HUES6 (cell line): ENCODE measurements around the gene BAZ2B.
A peak's percentile ranks its signal among the peaks of the same experiment; 100 is the strongest.

ENCODE experiments used
- H3K27ac ChIP-seq: 2 replicates; pipeline ENCODE4 v1.7.0; 2013; ENCODE audit warnings: low read depth, mild to moderate bottlenecking, low read length, inconsistent platforms
- H3K27me3 ChIP-seq: 2 replicates; pipeline ENCODE4 v1.6.1; 2013; ENCODE audit warnings: low read length; ENCODE audit not compliant: control insufficient read depth, insufficient read depth
- H3K36me3 ChIP-seq: 2 replicates; pipeline ENCODE4 v1.6.1; 2013; ENCODE audit warnings: low read length; ENCODE audit not compliant: control insufficient read depth, insufficient read depth
- H3K4me1 ChIP-seq: 2 replicates; pipeline ENCODE4 v1.6.1; 2013; ENCODE audit warnings: low read length; ENCODE audit not compliant: control insufficient read depth, insufficient read depth
- H3K4me3 ChIP-seq: 2 replicates; pipeline ENCODE4 v1.5.1; 2013; ENCODE audit warnings: low read depth, low read length
- H3K9ac ChIP-seq: one replicate; pipeline ENCODE4 v1.6.1; 2013; ENCODE audit warnings: mild to moderate bottlenecking, low read length
- H3K9me3 ChIP-seq: 2 replicates; pipeline ENCODE4 v1.6.1; 2013; ENCODE audit warnings: low read depth, low read length; ENCODE audit not compliant: control insufficient read depth, insufficient read depth

The BAZ2B gene

GRCh38 chr2:159616286-159616701 is at the start of gene BAZ2B:
BAZ2B (minus strand) TSS chr2:159616548; CDS start chr2:159478719, 137,829 bp downstream.
- H3K27ac ChIP-seq = peak within 1 kb of the TSS; percentile 91
- H3K9ac ChIP-seq = peak within 1 kb of the TSS; percentile 93
- H3K9me3 ChIP-seq = no peaks in the 10 kb centered on the region
- no peaks in the 10 kb centered on the region for H3K27me3 ChIP-seq
- H3K36me3 ChIP-seq = no peaks in the 10 kb centered on the region
- H3K4me3 ChIP-seq = peak within 1 kb of the TSS; percentile 87
- peaks cover 24% of the 10 kb centered on the region for H3K4me1 ChIP-seq

GRCh38 chr2:159661286-159661685 is 44.9 kb upstream of the BAZ2B start:
- Histone ChIP-seq H3K36me3 (no peaks in the 10 kb centered on the region), H3K27ac (no peak overlapping the region), H3K27me3 (no peaks in the 10 kb centered on the region), H3K4me3 (no peak overlapping the region), H3K9me3 (0 out of 2 replicates have a peak, but pooled peaks cover 3% of the 10 kb centered on the region), H3K4me1 (no peaks in the 10 kb centered on the region), H3K9ac (no peak overlapping the region)

- no peak overlapping the region for H3K4me3 ChIP-seq
These were observed 42.8 kb upstream of the BAZ2B start for GRCh38 chr2:159658881-159659873.

GRCh38 chr2:159653962-159654361 is 37.6 kb upstream of the BAZ2B start:
- no peaks in the 10 kb centered on the region for H3K36me3 ChIP-seq
- no peaks in the 10 kb centered on the region for H3K27me3 ChIP-seq
- peaks cover 3% of the 10 kb centered on the region; the same call in 1 of the 2 replicates for H3K9me3 ChIP-seq
- no peak overlapping the region for H3K9ac ChIP-seq
- no peaks in the 10 kb centered on the region for H3K4me1 ChIP-seq
- H3K4me3 ChIP-seq = no peak overlapping the region
- H3K27ac ChIP-seq = no peak overlapping the region

More at GRCh38 chr2:159658881-159659873, 42.8 kb upstream of the BAZ2B start:
- no peak overlapping the region for H3K27ac ChIP-seq
- no peaks in the 10 kb centered on the region for H3K4me1 ChIP-seq
- H3K27me3 ChIP-seq = no peaks in the 10 kb centered on the region
- no peaks in the 10 kb centered on the region for H3K9me3 ChIP-seq
- H3K9ac ChIP-seq = no peak overlapping the region
- H3K36me3 ChIP-seq = no peaks in the 10 kb centered on the region

GRCh38 chr2:159651884-159652283 is 35.5 kb upstream of the BAZ2B start:
- H3K27me3 ChIP-seq = no peaks in the 10 kb centered on the region
- no peak overlapping the region for H3K9ac ChIP-seq
- H3K27ac ChIP-seq = no peak overlapping the region
- no peaks in the 10 kb centered on the region for H3K4me1 ChIP-seq
- H3K36me3 ChIP-seq = no peaks in the 10 kb centered on the region
- peaks cover 3% of the 10 kb centered on the region; the same call in 1 of the 2 replicates for H3K9me3 ChIP-seq
- no peak overlapping the region for H3K4me3 ChIP-seq

GRCh38 chr2:159650574-159650973 is 34.2 kb upstream of the BAZ2B start:
- Histone ChIP-seq H3K4me1 (no peaks in the 10 kb centered on the region), H3K27ac (no peak overlapping the region), H3K4me3 (no peak overlapping the region), H3K36me3 (no peaks in the 10 kb centered on the region), H3K9me3 (peaks cover 8% of the 10 kb centered on the region), H3K9ac (no peak overlapping the region), H3K27me3 (no peaks in the 10 kb centered on the region)

GRCh38 chr2:159648643-159649042 is 32.3 kb upstream of the BAZ2B start:
- no peaks in the 10 kb centered on the region for H3K4me1 ChIP-seq
- H3K36me3 ChIP-seq = no peaks in the 10 kb centered on the region
- H3K4me3 ChIP-seq = no peak overlapping the region
- no peak overlapping the region for H3K27ac ChIP-seq
- no peak overlapping the region for H3K9ac ChIP-seq
- H3K27me3 ChIP-seq = no peaks in the 10 kb centered on the region
- H3K9me3 ChIP-seq = peaks cover 24% of the 10 kb centered on the region

GRCh38 chr2:159647667-159648066 is 31.3 kb upstream of the BAZ2B start:
- Histone ChIP-seq H3K9ac (no peak overlapping the region), H3K36me3 (no peaks in the 10 kb centered on the region), H3K4me3 (no peak overlapping the region), H3K27me3 (no peaks in the 10 kb centered on the region), H3K4me1 (no peaks in the 10 kb centered on the region), H3K27ac (no peak overlapping the region), H3K9me3 (peaks cover 24% of the 10 kb centered on the region)

GRCh38 chr2:159640176-159640575 is 23.8 kb upstream of the BAZ2B start:
- H3K4me1 ChIP-seq = no peaks in the 10 kb centered on the region
- no peak overlapping the region for H3K27ac ChIP-seq

GRCh38 chr2:159639712-159640111 is 23.4 kb upstream of the BAZ2B start:
- no peaks in the 10 kb centered on the region for H3K27me3 ChIP-seq

More at GRCh38 chr2:159640176-159640575, 23.8 kb upstream of the BAZ2B start:
- Histone ChIP-seq H3K9me3 (peaks cover 13% of the 10 kb centered on the region), H3K36me3 (no peaks in the 10 kb centered on the region), H3K27me3 (no peaks in the 10 kb centered on the region), H3K4me3 (no peak overlapping the region), H3K9ac (no peak overlapping the region)

GRCh38 chr2:159639071-159639470 is 22.7 kb upstream of the BAZ2B start:
- Histone ChIP-seq H3K4me1 (peaks cover 5% of the 10 kb centered on the region), H3K9ac (no peak overlapping the region), H3K27me3 (no peaks in the 10 kb centered on the region), H3K27ac (no peak overlapping the region), H3K9me3 (peaks cover 3% of the 10 kb centered on the region), H3K4me3 (no peak overlapping the region), H3K36me3 (no peaks in the 10 kb centered on the region)

More at GRCh38 chr2:159639712-159640111, 23.4 kb upstream of the BAZ2B start:
- Histone ChIP-seq H3K9ac (no peak overlapping the region), H3K4me3 (no peak overlapping the region), H3K36me3 (no peaks in the 10 kb centered on the region), H3K4me1 (peaks cover 4% of the 10 kb centered on the region), H3K9me3 (peaks cover 9% of the 10 kb centered on the region), H3K27ac (no peak overlapping the region)
